GM23338 (cell line): ENCODE data around the gene SRSF1.
A peak's percentile ranks its signal among the peaks of the same experiment; 100 is the strongest.

Experiments used
- CREB1 ChIP-seq: fragments of 250-450 bp; sonication (Bioruptor Pico); IDR thresholded peaks from 2 replicates; pipeline ENCODE4 v1.5.0; 2020; ENCODE audit warnings: low read depth, mild to moderate bottlenecking, moderate library complexity
- CTCF ChIP-seq, 2 experiments: fragments of 200-600 bp in 1 of 2; sonication (generic) in 1 of 2; conservative IDR thresholded peaks; 2 replicates each; pipeline versions ENCODE4 v1.5.1 to v1.6.1; 2016 to 2017; ENCODE audit warnings: antibody characterized with exemption in 2 of 2, low read depth in 2 of 2, mild to moderate bottlenecking in 2 of 2, moderate library complexity in 1 of 2
- EZH2 ChIP-seq: fragments of 200-600 bp; sonication (generic); IDR thresholded peaks from one replicate; pipeline ENCODE4 v1.8.0; 2017; ENCODE audit warnings: antibody characterized with exemption, mild to moderate bottlenecking, low read depth; ENCODE audit not compliant: unreplicated experiment
- EZH2phosphoT487 ChIP-seq: fragments of 200-600 bp; sonication (generic); IDR thresholded peaks from one replicate; pipeline ENCODE4 v1.8.1; 2018; ENCODE audit warnings: antibody characterized with exemption; ENCODE audit not compliant: unreplicated experiment
- JUNB ChIP-seq: IDR thresholded peaks from one replicate; pipeline ENCODE4 v1.6.1; 2016; ENCODE audit warnings: antibody characterized with exemption; ENCODE audit not compliant: unreplicated experiment
- NANOG ChIP-seq: IDR thresholded peaks from 2 replicates; pipeline ENCODE4 v1.6.1; 2016; ENCODE audit warnings: antibody characterized with exemption, borderline replicate concordance
- POLR2AphosphoS5 ChIP-seq: IDR thresholded peaks from 2 replicates; pipeline ENCODE4 v1.6.1; 2016; ENCODE audit warnings: antibody characterized with exemption, low read depth
- STAT1 ChIP-seq: IDR thresholded peaks from one replicate; pipeline ENCODE4 v1.6.1; 2016; ENCODE audit warnings: antibody characterized with exemption; ENCODE audit not compliant: unreplicated experiment
- TF ChIP-seq, protein P1 (sequence below): IDR thresholded peaks from one replicate; pipeline ENCODE4 v1.6.1; 2018; ENCODE audit warnings: antibody characterized with exemption; ENCODE audit not compliant: unreplicated experiment
- TF ChIP-seq, protein P2 (sequence below): IDR thresholded peaks from 2 replicates; pipeline ENCODE4 v1.6.1; 2016; ENCODE audit warnings: antibody characterized with exemption

- TF ChIP-seq CTCF (conservative IDR thresholded peaks at IDR 0.05; ENCODE audit: low read depth in 2 of 2) (no peak), JUNB (no peak), EZH2 (no peak), CREB1 (no peak), POLR2AphosphoS5 (0 out of 2 replicates have a peak, but pooled peaks have one; percentile 9), EZH2phosphoT487 (no peak), NANOG (no peak), STAT1 (no peak)
- TF ChIP-seq, protein P1, sequence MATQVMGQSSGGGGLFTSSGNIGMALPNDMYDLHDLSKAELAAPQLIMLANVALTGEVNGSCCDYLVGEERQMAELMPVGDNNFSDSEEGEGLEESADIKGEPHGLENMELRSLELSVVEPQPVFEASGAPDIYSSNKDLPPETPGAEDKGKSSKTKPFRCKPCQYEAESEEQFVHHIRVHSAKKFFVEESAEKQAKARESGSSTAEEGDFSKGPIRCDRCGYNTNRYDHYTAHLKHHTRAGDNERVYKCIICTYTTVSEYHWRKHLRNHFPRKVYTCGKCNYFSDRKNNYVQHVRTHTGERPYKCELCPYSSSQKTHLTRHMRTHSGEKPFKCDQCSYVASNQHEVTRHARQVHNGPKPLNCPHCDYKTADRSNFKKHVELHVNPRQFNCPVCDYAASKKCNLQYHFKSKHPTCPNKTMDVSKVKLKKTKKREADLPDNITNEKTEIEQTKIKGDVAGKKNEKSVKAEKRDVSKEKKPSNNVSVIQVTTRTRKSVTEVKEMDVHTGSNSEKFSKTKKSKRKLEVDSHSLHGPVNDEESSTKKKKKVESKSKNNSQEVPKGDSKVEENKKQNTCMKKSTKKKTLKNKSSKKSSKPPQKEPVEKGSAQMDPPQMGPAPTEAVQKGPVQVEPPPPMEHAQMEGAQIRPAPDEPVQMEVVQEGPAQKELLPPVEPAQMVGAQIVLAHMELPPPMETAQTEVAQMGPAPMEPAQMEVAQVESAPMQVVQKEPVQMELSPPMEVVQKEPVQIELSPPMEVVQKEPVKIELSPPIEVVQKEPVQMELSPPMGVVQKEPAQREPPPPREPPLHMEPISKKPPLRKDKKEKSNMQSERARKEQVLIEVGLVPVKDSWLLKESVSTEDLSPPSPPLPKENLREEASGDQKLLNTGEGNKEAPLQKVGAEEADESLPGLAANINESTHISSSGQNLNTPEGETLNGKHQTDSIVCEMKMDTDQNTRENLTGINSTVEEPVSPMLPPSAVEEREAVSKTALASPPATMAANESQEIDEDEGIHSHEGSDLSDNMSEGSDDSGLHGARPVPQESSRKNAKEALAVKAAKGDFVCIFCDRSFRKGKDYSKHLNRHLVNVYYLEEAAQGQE, result no peak
- TF ChIP-seq, protein P2, sequence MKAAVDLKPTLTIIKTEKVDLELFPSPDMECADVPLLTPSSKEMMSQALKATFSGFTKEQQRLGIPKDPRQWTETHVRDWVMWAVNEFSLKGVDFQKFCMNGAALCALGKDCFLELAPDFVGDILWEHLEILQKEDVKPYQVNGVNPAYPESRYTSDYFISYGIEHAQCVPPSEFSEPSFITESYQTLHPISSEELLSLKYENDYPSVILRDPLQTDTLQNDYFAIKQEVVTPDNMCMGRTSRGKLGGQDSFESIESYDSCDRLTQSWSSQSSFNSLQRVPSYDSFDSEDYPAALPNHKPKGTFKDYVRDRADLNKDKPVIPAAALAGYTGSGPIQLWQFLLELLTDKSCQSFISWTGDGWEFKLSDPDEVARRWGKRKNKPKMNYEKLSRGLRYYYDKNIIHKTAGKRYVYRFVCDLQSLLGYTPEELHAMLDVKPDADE, result no peak
Observed at GRCh38 chr17:57993471-57994365, 13.3 kb downstream of the SRSF1 start.
